Limb (tissue), 2 donors: ENCODE data around the gene SGSM2.

ENCODE experiments used
- DNase-seq, 2 donors: peaks; one replicate each; pipeline ENCODE4 v3.0.0-alpha.2; 2016; ENCODE audit errors: extremely low spot score in 2 of 2

The SGSM2 gene

GRCh38 chr17:2418572-2418971 lies 81.3 kb downstream of the SGSM2 start:
- no peak for DNase-seq

- DNase-seq, result no peak
Measured at GRCh38 chr17:2419486-2419885, 82.2 kb downstream of the SGSM2 start.

DNA sequence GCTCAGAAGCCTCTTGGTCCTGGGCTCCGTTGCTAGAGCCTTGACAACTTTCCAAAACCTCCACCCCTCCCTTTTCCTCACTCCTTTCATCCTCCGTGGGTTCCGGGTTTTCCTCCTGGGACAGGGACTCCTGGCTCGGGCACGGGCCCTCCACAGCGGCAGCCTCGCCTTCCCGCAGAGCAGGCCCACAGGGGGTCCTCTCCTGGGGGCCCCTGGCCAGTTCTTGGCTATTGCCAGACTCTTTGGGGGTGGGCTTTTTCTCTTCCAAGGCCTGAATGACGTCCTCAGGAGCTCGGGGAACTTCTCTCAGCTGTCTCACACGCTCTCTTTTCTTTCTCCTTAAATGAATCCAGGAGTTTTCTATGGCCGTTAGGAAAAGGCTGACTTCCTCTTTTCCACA lies 82.9 kb downstream of the SGSM2 start:
- no peak for DNase-seq

- no peak for DNase-seq
Measured at GRCh38 chr17:2421315-2422147, 84.2 kb downstream of the SGSM2 start.

GRCh38 chr17:2423271-2423670 lies 86.0 kb downstream of the SGSM2 start:
- no peak for DNase-seq

GRCh38 chr17:2427215-2427614 lies 89.9 kb downstream of the SGSM2 start:
- no peak for DNase-seq

- DNase-seq, result no peak
Measured at GRCh38 chr17:2427910-2428309, 90.6 kb downstream of the SGSM2 start.
